ENCODE measurements around the gene C3orf20.

- TF ChIP-seq, protein P1, sequence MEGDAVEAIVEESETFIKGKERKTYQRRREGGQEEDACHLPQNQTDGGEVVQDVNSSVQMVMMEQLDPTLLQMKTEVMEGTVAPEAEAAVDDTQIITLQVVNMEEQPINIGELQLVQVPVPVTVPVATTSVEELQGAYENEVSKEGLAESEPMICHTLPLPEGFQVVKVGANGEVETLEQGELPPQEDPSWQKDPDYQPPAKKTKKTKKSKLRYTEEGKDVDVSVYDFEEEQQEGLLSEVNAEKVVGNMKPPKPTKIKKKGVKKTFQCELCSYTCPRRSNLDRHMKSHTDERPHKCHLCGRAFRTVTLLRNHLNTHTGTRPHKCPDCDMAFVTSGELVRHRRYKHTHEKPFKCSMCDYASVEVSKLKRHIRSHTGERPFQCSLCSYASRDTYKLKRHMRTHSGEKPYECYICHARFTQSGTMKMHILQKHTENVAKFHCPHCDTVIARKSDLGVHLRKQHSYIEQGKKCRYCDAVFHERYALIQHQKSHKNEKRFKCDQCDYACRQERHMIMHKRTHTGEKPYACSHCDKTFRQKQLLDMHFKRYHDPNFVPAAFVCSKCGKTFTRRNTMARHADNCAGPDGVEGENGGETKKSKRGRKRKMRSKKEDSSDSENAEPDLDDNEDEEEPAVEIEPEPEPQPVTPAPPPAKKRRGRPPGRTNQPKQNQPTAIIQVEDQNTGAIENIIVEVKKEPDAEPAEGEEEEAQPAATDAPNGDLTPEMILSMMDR (IDR thresholded peaks at IDR 0.05; ENCODE audit: insufficient read depth, low read length, poor library complexity, severe bottlenecking), result no peak
- TF ChIP-seq EZH2phosphoT487 (conservative IDR thresholded peaks at IDR 0.05; ENCODE audit: low read length), result no peak
Observed at GRCh38 chr3:14773281-14773680, 98.3 kb downstream of the C3orf20 start.

All from SU-DHL-6 (cell line).